Stimulated activated CD8-positive, alpha-beta memory T cell treated with anti-CD3 and anti-CD28 coated beads, Interleukin-12 subunit alpha, Interleukin-12 subunit beta, amount 100 ng/mL, for 24 hours (primary cell): ENCODE results near the gene POLR2L.

ENCODE experiments used
- DNase-seq: peaks from one replicate; pipeline ENCODE4 v3.0.0-alpha.2; 2020; ENCODE audit errors: extremely low read depth

POLR2L gene

DNA sequence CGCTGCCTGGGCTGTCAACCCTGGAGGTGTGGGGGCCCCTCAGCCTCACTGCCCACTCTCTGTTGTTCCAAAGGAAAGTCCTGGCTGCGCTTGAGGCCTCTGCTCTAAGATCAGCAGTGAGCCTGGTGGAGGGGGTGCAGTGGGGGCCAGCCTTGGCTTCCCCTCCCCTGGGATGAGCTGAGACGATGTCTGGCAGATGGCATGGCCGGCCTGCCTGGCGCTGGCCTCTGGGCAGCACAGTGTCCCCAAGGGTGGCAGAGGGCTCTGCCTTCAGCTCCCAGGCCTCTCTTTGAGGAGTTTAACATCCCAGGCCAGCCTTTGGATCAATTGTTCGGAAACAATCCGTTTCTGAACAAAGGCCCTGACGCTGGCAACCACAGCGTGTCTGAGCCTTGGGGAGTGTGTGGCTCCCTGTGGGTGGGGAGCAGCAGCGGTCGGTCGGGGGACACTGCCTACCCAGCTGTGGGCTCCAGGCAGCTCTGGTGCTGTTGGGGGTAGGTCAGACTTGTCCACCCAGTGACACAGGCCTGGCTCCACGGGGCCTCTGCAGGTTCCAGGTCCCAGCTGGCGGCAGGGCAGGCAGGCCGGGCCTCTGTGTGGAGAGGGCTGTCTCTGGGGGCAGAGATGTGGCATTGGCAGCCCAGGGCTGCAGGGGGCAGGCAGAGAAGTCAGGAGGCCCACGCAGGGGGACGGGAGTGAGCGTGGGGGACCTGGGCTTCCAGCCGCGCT, 12.4 kb upstream of the POLR2L start:
- DNase-seq = no peak

DNA sequence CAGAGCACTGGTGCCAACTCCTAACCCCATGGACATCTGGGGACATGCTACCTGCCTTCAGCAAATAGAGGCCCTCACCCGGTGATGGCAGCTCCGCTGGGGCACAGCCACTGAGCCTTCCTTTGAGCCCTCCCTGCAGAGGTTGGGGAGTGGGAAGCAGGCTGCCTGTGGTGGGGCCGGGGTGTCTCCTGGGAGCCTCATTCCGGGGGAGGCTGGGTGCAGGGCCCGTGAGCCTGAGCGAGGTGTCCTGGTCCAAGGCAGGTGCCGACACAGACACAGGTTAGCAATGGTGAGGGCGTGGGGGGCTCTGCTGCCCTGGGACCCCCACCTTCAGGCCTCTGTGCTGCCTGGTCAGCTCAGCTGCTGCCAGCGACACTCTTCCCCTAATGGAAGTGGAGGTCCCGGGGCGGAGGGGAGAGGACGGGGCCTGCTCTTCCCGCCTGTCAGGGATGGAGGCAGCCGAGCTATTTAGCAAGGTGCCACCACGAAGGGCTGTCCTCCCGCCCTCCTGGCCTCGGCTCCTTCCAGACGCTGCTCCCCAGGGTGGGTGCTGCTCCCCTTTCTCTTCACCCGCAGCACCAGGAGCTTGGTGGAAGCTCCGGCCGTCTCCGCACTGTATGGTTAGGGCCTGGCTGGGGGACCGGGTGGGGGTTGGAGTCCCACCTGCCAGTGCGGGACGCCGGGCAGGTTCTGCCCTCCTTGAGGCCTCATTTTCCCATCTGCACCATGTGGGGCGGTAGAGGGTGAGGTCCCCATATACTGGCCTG, 11.5 kb upstream of the POLR2L start:
- no peak for DNase-seq

DNA sequence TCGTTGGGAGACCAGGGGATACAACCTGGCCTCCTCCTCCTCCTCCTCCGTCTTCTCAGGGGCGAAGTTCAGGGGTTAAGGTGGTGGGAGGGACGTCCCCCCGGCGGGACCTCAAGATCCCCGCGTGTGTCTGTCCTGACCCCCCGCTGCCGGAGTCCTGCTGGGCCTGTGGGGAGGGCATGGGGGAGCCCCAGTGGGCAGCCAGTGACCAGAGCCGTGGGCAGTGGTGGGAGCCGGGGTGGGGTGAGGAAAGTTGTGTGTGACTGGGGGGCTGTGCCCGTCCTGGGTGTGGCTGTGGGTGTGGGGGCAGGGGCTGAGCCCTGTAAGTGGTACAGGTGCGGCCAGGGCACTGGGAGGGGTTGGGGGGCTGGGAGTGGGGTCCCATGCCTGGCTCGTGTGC, 10.4 kb upstream of the POLR2L start:
- DNase-seq = no peak

DNA sequence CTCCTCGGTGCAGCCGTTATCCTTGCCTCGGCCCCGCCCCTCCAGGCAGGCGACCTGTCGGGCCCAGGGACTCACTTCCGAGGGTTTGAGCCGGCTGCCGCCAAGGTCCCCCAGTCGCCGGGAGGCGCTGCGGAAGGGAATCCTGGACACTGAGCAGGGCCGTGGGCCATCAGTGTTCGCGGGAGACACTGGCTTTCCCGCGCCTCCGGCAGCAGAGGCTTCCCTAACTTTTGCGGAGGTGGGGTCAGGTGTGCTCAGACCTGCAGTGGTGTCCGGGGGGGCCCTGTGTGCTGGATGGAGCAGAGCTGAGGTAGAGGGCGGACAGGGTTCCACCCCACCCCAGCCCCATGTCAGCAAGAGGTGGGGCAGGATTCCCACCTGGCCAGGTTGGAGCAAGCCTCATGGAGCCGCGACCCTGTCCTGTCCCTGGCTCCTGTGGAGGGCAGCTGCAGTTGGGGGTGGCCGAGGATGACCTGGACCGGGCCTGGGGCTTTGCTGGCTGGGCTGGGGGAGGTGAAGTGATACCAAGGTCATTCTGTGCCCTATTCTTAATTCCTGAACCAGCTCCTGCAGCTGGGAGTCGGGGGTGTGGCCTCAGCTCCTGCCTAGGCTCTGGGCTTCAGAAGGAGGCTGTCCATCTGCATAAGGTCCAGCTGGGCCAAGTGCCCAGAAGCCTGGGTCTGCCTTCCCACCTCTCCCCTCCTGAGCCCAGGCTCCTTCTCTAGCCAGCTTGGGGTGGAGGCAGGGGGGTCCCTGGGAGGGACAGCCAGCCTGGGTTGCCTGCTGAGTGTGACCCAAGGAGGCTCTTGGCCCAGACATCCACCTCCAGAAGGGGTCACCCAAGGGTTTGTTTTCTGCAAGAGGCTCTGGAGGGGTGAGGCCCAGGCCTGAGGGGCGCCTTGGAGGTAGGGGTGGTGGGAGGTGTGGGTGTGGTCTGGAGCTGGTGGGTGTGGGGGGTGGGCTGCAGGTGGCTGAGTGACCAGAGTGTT, 8.7 kb upstream of the POLR2L start:
- DNase-seq = no peak

DNA sequence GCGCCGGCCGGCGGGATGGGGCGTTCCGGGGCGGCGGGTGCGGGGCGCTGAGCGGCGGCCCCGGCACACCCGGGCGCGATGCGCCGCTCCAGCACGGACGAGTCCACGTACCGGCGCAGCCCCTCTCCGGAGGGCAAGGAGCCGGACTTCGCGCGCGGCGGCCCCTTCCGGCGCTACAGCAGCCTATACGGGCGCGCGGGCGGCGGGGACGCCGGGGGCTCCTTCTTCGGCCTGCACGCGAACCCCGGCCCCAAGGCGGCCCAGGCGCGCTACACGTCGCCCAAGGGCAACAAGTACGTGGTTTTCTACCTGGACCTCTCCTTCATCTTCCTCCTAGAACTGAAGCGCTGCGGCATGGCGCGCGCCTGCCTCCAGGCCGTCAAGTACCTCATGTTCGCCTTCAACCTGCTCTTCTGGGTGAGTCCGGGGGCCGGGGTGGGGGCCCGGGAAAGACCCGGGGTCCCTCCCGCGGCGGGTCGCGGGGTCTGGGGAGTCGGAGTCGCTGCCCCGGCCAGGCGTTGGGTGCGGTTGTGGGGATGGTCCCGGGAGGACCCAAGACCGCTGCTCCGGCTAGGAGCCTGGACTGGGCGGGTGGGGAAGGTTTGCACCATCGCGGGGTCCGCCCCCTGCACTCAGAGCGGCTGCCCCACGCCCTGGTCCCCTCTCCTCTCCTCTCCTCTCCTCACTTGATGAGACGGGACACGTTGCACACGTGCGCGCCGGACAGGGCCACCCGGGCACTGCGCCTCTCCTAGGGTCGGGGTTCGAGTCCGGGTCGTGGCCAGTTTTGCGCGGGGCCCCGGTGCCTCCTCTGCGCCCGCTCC, 7.8 kb upstream of the POLR2L start:
- DNase-seq = no peak

DNA sequence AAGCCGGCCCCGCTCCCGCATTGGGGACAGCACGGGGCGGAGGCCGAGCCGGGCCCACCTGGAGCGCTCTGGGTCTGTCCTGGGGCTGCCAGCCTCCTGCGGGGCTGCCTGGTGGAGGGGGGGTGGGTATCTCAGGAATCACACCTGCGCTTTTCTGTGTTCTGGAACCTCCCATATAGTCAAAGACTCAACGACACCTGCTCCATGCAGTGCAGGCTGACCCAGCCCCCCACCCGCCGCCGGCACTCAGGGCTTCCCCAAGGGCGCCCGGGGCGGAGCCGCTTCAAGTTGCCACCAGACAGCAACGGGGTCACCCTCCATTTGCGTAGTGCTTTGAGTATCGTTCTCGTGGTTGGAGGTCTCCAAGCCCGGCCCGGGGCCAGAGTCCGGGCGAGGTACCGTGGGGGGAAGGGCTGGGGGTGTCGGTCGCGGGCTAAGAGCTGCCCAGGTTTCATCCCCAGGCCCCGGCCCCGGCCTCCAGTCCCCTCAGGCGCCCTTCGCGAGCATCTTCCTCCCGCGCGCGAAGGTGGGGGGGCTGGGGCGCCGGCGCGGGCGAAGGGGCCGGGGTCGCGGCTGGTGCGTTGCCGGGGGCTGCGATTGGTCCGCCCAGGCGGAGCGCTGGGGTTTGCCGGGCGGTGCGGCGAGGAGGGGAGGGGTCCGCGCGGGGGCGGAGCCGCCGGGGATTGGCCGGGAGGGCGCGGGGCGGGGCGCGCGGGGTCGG, 6.9 kb upstream of the POLR2L start:
- DNase-seq = no peak

GRCh38 chr11:848380-848931, 6.1 kb upstream of the POLR2L start:
- no peak for DNase-seq

- DNase-seq = no peak
These were observed 5.5 kb upstream of the POLR2L start for GRCh38 chr11:847876-848275.

DNA sequence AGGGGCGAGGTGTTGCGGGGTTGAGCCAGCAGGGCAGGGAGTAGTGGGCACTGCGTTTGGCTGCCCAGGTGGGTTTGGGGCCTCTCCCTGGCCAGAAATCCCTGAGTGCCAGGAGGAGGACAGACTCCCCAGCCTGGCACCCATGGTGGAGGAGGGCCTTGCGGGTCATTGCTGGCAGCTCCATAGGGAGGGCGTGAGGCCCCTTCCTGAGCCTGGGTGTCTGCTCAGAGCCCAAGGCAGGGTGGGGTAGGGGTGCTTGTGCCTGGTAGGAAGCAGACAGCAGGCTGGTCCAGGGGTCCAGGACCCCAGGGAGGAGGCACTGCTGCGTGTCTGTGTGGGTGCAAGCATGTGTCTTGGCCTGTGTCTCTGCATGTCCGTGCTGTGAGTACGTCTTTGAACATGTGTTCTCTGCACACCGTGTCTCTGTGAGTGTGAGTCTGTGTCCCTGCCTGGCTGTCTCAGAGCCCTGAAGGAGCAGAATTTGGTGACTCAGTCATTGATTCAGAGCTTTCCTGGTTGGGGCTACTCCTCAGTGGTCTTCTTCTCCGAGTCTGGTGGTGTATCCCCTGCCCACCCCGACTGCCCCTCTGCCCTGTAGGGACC, 4.3 kb upstream of the POLR2L start:
- DNase-seq = no peak

DNA sequence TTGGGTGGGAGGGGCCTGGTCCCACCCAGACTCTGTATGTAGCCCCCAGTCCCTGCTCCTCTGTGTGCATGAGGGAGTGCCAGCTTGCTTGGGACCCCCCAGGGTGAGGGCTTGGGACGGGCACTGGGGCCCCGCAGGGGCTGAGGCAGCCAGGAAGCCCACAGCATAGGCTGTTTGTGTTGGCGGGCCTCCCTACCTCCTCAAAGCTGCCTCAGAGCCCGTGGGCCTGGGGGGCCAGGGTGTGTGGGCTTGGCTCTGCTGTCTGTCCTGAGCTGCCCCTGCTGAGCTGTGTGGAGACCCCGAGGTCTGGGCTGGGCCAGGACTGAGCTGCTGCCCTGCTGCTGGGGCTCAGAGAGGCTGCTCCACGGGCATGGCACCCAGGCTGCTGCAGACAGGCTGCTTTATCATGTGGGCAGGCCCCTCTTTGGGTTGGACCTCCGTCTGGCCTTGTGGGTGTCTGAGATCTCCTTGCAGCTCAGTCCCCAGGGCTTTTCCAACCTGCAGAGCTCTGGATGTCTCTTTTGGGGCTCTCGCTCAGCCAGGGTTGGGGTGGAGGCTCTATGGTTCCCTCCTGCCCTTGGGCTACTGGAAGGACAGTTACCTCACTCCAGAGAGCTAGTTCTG, 3.7 kb upstream of the POLR2L start:
- no peak for DNase-seq

GRCh38 chr11:844693-845644, 2.6 kb upstream of the POLR2L start:
- DNase-seq = no peak

GRCh38 chr11:843818-844692, 1.7 kb upstream of the POLR2L start:
- DNase-seq = no peak

GRCh38 chr11:843086-843734, 881 bp upstream of the POLR2L start:
- DNase-seq = no peak

DNA sequence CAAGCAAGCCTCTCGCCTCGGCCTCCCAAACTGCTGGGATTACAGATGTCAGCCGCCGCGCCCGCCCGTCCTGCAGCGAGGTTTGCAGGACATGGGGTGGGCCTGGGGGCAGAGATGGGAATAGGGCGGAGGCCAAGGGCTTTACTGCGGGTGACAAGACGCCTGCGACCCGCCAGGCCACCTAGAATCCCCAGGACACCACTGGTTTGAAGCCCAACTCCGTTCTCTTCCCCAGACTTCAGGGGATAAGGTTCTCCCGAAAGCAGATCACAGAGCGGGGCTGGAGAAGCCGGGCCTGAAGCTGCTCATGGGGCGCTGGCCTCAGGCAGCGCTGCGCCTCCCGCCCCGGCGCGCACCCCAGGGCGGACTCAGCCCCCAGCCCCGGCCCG, 354 bp downstream of the POLR2L start:
- DNase-seq = no peak

DNA sequence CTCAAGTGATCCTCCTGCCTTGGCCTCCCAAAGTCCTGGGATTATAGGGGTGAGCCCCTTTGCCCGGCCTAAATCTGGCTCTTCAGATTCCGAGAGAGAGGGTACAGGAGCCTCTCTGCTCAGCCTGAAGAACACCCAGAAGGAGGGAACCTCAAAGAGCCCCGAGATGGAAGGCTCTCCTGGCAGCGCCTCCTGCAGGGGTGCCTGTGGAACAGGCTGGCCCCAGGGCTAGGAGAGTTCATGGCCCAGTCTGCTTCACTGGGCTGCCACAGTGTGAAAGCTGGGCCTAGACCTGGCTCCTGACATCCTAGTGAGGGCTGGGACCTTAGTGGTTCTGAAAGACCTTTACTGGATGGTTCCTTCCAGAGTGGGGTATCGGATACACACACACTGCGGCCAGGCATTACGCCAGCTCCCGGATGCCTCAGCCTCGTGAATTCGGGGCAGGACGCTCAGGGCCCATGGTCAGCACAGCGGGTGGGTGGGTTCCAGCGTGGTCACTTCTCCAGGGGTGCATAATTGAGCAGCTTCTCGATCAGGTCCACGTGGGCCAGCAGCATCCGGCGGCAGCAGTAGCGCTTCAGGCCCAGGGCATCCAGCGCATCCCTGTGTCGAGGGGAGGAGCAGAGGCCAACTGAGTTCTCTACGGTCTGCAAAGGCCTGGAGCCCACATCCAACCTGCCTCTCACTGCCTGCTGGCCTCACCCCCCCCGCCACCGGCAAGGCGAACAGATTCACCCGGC, 2.3 kb downstream of the POLR2L start:
- no peak for DNase-seq

DNA sequence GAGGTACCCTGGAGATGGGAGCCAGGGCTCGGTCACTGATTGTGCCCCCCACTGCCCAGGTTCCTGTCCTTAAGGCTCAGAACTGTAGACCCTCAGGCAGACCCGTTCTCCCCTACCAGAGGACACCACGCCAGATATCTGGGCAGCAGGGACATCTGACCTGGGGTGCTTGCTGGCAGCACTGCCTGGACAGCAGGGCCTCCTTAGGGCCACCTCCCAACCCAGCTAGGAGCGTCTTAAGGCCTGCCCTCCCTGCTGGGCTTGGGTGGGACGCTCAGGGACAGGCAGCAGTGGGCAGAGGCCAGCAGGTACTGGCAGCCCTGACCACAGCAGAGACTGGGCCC, 3.1 kb downstream of the POLR2L start:
- no peak for DNase-seq
